Measurements from ENCODE around the gene PROSER3.

Gene PROSER3

GRCh38 chr19:35757749-35758608 lies at the start of gene PROSER3:
TSS of gene PROSER3 (plus strand) at chr19:35758176. CDS start at chr19:35758216, 40 bp downstream.
- in situ Hi-C loops (cut with MboI; ENCODE audit: low sequenced_read_pairs) = no loop called here

GRCh38 chr19:35708391-35708790 lies 49.6 kb upstream of the PROSER3 start:
- in situ Hi-C loops (cut with MboI; ENCODE audit: low sequenced_read_pairs) = no loop called here

DNA sequence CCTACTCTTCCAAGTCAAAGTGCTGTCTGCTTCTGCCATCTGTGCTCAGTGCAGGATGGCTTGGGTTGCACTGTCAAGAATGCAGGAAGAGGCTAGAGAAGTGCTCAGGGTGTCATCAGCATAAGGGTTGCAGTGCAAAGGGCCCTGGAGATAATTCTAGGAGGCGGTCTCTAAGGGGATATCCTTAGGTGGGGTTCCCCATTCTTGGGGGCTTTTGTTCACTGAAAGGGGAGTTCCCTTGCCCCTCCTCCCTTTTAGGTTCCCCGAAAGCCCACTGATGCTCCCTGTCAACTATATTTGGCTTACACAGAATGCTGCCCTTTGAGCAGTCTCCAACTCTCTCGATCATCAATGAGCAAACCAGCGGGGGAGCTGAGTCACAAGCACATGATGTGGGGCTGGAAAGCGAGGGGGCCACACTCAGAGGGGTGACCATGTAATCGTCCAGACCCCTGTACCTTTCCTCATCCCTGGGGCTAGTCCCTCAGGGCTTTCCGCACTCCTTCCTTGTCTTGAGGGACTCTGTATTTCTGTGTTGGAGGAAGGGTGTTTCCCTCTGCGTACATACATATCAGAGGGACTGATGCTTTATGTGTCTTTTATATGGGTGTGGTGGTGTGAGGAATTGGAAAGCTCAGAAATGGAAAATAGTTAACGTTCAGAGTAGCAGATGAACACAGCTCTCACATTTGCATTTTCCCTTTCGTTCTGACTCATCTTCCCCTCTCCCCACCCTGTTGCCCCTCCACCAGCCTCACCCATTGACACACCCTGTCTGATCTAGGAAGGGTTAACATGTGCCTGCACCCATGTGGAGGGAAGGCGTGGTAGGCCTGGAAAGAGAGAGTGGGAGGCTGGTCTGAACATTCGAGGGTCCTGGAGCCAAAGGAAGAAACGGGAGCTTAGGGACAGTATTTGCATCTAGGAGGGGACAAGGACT lies 46.9 kb upstream of the PROSER3 start:
- in situ Hi-C loops (cut with MboI; ENCODE audit: low sequenced_read_pairs) = no loop called here

GRCh38 chr19:35712567-35713505 lies 45.1 kb upstream of the PROSER3 start:
- in situ Hi-C loops (cut with MboI; ENCODE audit: low sequenced_read_pairs) = no loop called here

DNA sequence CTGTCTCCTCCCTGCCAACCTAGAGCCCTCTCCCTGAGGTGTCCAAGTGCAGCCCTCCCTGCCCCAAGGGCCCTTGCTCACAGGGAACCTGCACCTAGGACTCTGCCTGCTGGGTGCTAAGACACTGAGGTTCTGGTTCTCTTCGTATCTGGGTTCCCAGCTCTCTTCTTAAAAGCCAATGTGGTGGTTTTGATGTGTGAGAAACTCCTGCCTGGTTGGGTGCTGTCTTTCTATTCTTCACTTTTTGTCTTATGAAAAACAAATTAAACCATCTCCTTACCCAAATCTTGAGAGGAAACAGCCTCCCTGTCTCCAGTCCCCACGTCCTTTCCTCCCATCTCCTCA lies 44.5 kb upstream of the PROSER3 start:
- in situ Hi-C loops (cut with MboI; ENCODE audit: low sequenced_read_pairs) = no loop called here

DNA sequence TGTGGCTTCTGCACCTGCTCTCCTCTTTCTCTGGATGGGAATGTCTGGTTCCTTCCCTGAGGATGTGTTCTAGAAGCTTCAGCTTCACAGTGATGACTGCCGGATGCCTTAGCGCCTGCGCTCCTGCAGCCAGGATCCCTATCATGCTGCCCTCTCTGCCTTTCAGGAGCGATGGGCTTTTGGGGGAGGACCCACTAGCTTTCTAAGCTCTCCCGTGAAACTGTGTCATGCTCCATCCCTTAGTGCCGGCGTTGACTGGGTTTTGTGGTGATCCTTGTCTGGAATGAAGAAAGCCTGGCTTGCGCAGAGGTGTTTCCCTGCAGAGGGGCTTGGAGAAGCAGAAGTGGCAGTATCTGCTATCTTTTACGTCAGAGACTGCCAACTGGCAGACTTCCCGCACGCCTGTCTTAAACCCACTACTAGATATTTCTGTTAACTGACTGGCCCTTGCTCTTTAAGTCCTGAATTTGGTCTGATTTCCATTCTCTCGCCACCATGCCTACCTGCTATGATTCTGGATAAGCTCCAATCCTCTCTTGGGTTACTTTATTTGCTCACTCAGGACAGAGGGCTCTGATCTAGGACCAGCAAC lies 44.0 kb upstream of the PROSER3 start:
- in situ Hi-C loops (cut with MboI; ENCODE audit: low sequenced_read_pairs) = no loop called here

DNA sequence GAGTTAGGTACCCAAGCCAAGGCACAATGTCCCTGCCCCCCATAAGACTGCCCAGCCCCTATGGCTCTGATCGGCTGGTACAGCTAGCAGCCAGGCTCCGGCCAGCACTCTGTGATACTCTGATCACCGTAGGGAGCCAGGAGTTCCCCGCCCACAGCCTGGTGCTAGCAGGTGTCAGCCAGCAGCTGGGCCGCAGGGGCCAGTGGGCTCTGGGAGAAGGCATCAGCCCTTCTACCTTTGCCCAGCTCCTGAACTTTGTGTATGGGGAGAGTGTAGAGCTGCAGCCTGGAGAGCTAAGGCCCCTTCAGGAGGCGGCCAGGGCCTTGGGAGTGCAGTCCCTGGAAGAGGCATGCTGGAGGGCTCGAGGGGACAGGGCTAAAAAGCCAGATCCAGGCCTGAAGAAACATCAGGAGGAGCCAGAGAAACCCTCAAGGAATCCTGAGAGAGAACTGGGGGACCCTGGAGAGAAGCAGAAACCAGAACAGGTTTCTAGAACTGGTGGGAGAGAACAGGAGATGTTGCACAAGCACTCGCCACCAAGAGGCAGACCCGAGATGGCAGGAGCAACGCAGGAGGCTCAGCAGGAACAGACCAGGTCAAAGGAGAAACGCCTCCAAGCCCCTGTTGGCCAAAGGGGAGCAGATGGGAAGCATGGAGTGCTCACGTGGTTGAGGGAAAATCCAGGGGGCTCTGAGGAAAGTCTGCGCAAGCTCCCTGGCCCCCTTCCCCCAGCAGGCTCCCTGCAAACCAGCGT lies 43.2 kb upstream of the PROSER3 start:
- in situ Hi-C loops (cut with MboI; ENCODE audit: low sequenced_read_pairs) = no loop called here

DNA sequence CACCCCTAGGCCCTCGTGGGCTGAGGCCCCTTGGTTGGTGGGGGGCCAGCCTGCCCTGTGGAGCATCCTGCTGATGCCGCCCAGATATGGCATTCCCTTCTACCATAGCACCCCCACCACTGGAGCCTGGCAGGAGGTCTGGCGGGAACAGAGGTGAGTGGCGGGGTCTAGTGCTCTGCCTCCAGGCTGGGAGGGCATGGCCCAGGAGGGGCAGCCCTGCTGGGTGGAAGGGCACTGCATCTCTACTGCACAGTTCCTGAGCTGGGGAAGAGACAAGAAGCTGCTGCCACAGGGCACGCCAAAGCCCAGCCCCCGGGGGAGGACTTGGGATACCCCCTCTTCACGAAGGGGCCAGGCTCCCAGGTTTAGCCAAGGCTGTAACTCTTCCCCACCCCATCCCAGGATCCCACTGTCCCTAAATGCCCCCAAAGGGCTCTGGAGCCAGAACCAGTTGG lies 42.6 kb upstream of the PROSER3 start:
- in situ Hi-C loops (cut with MboI; ENCODE audit: low sequenced_read_pairs) = no loop called here

DNA sequence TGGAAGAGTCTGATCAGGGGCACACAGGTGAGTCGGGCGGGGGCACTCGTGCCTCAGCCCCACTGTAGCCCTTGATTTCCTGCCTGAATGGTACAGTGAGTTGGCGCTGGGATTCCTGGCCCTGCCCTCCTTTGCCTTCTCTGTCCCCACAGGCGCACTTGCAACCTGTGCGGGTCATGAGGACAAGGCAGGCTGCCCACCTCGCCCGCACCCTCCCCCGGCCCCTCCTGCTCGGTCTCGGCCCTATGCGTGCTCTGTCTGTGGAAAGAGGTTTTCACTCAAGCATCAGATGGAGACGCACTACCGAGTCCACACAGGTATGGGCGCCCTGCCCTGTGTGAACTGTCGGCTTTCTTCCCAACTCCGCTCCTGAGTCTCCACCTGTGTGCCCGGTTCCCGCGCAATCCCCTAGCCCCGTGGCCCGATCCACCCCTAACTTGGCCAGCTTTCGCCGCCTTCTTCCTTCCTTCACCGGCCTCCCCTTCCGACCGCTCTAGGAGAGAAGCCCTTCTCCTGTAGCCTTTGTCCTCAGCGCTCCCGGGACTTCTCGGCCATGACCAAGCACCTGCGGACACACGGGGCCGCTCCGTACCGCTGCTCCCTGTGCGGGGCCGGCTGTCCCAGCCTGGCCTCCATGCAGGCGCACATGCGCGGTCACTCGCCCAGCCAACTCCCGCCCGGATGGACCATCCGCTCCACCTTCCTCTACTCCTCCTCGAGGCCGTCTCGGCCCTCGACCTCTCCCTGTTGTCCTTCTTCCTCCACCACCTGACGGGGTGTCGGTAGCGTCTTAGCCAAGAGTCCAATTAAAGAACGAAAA lies 41.8 kb upstream of the PROSER3 start:
- in situ Hi-C loops (cut with MboI; ENCODE audit: low sequenced_read_pairs) = no loop called here

GRCh38 chr19:35716801-35717664 lies 40.9 kb upstream of the PROSER3 start:
- in situ Hi-C loops (cut with MboI; ENCODE audit: low sequenced_read_pairs) = no loop called here

DNA sequence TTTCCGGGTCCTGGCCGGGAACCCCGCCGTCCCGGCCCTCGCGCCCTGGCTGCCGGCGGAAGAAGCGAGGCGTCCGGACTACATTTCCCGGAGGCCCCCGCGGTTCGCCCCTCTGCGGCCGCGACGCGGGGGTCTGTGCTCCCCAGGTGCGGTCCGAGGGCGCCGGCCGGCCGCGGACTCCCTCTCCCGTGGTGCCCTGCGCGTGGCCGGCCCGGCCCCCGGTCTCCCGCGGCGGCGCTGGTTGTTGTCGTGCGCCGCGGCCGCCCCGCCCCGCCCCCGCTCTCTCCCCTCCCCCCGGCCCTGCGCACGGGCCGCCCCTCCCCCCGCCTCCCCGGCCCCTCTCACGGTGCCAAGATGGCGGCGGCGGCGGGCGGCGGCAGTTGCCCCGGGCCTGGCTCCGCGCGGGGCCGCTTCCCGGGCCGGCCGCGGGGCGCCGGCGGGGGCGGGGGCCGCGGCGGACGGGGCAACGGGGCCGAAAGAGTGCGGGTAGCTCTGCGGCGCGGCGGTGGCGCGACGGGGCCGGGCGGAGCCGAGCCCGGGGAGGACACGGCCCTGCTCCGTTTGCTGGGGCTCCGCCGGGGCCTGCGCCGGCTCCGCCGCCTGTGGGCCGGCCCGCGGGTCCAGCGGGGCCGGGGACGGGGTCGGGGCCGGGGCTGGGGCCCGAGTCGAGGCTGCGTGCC lies 40.2 kb upstream of the PROSER3 start, which contains the start of gene KMT2B:
Gene KMT2B, plus strand, starts transcription at position 339 of the 680 bp plus-strand sequence. Its CDS starts 16 bp downstream, at position 355.
- in situ Hi-C loops (cut with MboI; ENCODE audit: low sequenced_read_pairs) = no loop called here

DNA sequence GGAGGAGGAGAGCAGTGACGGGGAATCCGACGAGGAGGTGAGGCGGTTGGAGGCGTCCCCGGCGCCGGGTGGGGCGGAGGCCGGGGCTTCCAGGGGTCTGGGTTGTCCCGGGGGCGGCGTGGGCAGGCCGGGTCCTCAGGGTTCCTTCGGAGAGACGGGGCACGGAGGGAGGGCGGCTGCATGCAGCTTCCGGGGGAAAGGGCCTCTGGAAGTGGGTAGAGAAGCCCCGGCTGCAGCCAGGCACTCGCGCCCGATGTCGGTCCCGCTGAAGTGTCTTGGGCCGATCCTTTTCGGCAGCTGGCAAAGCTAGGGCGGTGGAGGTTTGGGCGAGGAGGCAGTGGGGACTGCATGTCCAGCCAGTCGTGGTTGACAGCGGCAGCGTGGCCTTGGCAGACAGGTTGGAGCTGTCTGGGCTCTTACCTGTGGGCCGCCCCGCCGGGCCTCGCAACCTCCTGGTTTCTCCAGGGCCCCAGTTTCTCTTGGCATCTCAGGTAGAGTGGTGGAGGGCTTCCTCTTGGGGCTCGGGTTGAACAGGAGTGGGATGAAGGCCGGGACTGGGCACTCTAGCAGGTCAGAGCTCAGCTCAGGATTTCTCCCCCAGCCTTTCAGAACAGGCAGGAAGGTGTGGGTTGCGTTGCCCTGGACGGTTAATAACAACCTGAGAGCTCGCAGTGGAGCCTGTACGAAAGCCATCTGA lies 39.5 kb upstream of the PROSER3 start:
- in situ Hi-C loops (cut with MboI; ENCODE audit: low sequenced_read_pairs) = no loop called here

DNA sequence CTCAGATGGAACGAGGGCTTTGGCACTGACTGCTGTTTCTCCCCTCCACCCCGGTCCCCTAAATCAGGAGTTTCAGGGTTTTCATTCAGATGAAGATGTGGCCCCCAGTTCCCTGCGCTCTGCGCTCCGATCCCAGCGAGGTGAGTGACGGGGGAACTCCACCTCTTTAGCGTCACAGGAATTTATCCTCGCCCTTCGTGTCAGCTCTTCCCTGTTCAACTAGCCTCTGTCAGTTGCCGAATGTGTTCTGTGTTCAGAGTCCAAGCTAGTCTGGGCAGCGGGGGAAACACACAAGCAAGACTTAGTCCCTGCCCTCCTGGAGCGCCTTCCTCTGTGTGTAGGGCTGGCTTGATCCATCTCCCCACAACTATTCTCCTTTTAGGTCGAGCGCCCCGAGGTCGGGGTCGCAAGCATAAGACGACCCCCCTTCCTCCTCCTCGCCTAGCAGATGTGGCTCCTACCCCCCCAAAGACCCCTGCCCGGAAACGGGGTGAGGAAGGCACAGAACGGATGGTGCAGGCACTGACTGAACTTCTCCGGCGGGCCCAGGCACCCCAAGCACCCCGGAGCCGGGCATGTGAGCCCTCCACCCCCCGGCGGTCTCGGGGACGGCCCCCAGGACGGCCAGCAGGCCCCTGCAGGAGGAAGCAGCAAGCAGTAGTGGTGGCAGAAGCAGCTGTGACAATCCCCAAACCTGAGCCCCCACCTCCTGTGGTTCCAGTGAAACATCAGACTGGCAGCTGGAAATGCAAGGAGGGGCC lies 38.4 kb upstream of the PROSER3 start:
- in situ Hi-C loops (cut with MboI; ENCODE audit: low sequenced_read_pairs) = no loop called here

GRCh38 chr19:35720163-35720524 lies 37.8 kb upstream of the PROSER3 start:
- in situ Hi-C loops (cut with MboI; ENCODE audit: low sequenced_read_pairs) = no loop called here

GRCh38 chr19:35720648-35721047 lies 37.3 kb upstream of the PROSER3 start:
- in situ Hi-C loops (cut with MboI; ENCODE audit: low sequenced_read_pairs) = no loop called here

GRCh38 chr19:35721374-35721773 lies 36.6 kb upstream of the PROSER3 start:
- in situ Hi-C loops (cut with MboI; ENCODE audit: low sequenced_read_pairs) = no loop called here
